MM.1S (cell line): ENCODE results near the gene OR52K2.

Experiments used
- CTCF ChIP-seq: fragments of 300-600 bp; sonication (generic); IDR thresholded peaks from 2 replicates; pipeline ENCODE4 v1.5.1; 2016; ENCODE audit warnings: antibody characterized with exemption, low read length, mixed read lengths
- EZH2phosphoT487 ChIP-seq: fragments of 300-600 bp; sonication (generic); IDR thresholded peaks from 2 replicates; pipeline ENCODE4 v1.6.1; 2018; ENCODE audit warnings: antibody characterized with exemption, low read length

GRCh38 chr11:4430051-4430450 is 19.0 kb upstream of the OR52K2 start:
- no peak for TF ChIP-seq CTCF
- TF ChIP-seq EZH2phosphoT487: no peak
